NAMALWA (cell line): ENCODE results near the gene OR2F1.

Experiments
- DNase-seq: peaks from one replicate; pipeline ENCODE4 v3.0.0-alpha.2; 2015; ENCODE audit warnings: low spot score

Gene OR2F1

DNA sequence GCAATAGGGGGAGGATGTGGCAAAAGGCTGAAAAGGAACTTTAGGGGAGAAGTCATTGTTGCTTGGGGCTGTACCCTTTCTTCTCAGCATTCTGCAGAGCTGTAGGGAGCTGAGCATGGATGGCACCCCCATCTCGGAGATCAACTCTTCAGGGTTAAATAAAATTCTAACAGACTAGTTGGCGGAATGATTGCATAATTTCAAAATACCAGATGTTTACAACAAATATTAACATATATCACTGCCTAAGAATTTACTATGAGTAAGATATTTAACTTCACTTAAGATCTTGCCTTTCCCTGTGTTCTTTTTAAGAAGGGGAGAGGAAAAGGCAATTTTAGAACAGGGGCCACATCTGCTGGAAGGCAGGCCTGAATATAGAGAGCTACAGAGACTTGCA is 509 bp upstream of the OR2F1 start:
- DNase-seq: no peak

- no peak for DNase-seq
Observed at GRCh38 chr7:143958781-143959180, 4.1 kb downstream of the OR2F1 start.

DNA sequence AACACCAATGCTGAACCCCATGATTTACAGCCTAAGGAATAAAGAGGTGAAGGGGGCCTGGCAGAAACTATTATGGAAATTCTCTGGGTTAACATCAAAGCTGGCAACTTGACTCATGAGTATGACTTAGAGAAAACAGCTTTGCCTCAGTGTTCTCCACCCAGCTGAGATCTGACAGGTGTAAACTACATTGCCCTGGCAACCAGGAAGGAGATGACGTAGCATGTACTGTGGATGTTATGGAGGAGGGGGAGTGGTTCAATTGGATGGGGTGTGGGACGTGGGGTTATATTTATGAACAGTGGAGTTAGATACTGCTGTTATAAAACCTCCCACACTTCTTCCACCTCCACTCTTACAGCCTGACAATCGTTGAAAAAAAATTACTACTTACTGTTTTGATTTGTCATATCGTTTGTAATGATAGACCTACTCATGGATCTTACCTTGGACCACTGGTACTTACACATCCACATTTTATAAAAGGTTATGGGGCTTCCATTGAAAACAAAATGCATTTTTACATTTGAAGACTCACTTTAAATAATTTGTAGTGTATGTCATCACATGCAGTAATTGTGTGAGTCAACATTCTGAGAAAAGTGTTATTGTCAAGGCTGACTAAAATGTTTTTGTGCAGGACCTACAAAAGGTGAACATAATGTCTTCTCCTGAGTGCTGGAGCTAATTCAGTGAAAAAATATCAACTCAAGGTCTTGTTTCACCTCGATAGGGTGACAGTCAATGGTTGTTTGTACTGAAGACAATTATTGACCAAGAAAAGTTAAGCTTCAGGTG is 6.4 kb downstream of the OR2F1 start:
- no peak for DNase-seq

GRCh38 chr7:143965280-143965679 is 10.6 kb downstream of the OR2F1 start:
- DNase-seq: no peak

GRCh38 chr7:143967398-143967797 is 12.8 kb downstream of the OR2F1 start:
- DNase-seq: no peak

GRCh38 chr7:143973870-143974416 is 19.3 kb downstream of the OR2F1 start:
- DNase-seq: no peak

DNA sequence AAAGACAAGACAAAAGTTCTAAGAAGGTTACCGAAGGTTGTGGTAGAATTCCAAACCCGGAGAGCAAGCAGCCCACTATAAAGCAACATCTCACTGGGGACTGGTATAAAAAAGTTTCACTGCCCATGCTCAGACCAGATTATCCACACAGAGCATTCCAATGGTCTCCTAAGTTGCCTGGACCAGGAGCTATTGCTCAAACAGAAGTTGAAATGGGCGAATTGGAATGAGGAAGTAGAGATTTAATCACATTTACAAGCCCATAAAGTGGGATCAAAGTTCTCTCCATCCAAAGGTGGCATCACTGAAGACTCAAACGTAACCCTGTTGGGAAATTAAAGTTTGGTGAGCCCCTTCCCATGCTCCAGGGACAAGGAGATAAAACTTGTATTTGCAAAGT is 19.8 kb downstream of the OR2F1 start:
- no peak for DNase-seq

DNA sequence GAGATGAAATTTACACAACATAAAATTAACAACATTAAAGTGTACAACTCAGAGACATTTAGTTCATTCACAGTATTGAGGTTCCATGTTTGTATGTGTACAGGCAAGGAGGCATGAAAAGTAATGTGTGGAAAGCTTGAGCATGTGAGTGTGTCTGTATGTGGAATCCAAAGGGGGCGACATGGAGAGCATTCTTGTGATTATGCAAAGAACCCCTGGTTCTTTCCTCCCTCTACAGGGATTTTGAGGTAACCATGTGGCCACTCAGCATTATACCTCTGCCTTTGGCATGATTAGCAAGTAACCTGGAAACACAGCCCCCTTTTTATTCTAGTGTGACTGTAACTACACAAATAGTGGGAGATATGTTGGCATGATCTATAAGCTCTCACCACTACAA is 21.0 kb downstream of the OR2F1 start:
- DNase-seq: peak; percentile 26

- DNase-seq: no peak
Observed at GRCh38 chr7:143978585-143978984, 23.9 kb downstream of the OR2F1 start.

- no peak for DNase-seq
Observed at GRCh38 chr7:143979359-143979758, 24.7 kb downstream of the OR2F1 start.

DNA sequence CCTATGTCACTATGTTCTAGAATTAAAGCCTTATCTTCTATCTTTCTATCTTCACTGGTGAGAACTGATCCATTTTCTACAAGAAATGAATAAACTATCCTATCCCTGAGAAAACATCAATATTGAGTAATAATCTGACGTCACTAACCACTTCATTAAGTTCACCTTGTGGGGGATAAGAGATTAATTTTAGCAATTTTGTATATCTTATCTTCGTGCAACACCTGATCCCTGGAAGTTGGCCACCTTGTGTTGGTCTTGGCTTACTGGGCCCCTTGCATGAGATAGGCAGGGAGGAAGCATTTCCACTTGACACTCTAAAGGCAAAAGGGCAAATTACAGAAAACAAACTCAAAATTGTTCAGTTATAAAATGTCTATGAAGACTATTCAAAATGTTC is 25.4 kb downstream of the OR2F1 start:
- no peak for DNase-seq

DNA sequence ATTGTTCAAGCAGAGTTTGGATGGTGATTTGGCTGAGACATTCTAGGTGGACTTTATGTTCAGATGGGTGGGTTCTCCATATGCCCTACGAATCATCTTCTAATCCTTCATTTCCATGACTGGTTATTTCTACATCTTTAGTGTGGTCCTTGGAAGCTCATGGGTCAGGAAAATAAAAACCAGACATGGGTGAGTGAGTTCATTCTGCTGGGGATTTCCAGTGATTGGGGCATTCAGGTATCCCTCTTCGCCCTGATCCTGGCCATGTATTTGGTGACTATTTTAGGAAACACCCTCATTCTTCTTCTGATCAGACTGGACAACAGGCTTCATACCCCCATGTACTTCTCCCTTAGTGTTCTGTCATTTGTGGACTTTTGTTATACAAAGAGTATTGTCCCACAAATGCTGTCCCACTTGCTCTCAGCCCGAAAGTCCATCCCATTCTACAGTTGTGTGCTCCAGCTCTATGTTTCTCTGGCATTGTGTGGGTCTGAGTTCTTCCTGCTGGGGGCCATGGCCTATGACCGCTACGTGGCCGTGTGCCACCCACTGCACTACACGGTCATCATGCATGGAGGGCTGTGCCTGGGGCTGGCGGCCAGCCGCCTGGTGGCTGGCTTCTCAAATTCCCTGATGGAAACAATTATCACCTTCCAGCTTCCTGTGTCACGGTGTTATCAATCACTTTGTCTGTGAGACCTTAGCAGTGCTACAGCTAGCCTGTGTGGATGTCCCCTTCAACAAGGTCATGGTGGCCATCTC is 26.3 kb downstream of the OR2F1 start:
- DNase-seq: no peak

GRCh38 chr7:143983960-143984359 is 29.3 kb downstream of the OR2F1 start:
- DNase-seq: no peak

GRCh38 chr7:143987513-143987912 is 32.9 kb downstream of the OR2F1 start:
- no peak for DNase-seq

DNA sequence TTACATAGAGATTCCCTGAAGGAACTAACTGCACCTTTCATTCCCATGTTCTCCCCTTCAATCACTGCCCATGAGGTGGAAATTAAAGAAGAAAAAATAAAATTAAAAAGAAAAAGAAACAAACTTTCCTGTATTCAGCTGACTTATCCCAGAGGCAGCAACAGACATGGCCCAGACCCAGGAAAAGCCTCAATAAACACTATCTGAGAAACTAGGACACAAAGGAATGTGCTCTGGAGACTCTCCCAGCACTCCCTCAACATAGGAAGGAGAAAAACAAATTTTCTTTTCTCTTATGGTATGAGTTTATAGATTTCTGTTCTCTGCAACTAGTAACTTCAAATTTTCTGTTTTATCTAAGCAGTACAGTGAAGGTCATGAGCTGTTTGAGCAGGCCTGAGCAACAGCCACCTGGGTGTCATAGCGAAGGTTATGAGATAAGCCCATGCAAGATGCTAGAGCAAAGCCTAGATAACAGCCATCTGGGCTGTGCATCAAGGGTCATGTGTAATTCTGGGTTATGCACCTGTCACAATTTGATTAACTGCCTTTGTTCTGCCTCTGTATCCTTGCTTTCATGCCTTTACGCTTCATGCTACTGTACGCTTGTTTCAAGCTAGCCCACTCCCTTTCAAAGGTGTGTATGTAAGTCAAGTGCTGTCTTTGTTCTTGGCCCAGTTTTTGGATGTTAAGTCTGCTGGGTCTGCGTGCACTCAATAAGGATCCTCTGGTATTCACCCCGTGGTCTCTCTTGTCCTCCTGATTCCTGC is 34.5 kb downstream of the OR2F1 start:
- DNase-seq: no peak

DNA sequence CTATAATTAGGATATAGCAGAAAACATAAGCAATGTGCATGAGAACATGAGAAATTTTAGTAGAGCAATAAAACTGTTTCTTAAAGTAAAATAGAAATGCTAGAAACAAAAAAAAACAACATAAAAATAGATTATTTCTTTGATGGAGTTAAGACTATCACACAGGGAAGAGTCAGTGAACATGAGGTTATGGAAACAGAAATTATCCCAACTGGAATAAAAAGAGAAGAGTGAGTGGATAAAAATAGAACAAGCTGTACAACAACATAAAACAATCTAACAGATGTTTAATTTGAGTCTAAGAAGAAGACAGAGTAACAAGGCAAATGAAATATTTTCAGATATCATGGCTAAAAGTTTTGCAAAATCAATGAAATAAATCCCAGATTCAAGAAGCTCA is 38.0 kb downstream of the OR2F1 start:
- no peak for DNase-seq

- no peak for DNase-seq
Observed at GRCh38 chr7:143993924-143994323, 39.3 kb downstream of the OR2F1 start.

- DNase-seq: no peak
Observed at GRCh38 chr7:144000020-144000419, 45.4 kb downstream of the OR2F1 start, which contains the start of gene OR6B1. OR6B1 (plus strand) TSS chr7:144000320; CDS start chr7:144003997, 3,677 bp downstream.

- no peak for DNase-seq
Observed at GRCh38 chr7:144001543-144001942, 46.9 kb downstream of the OR2F1 start.

- DNase-seq: no peak
Observed at GRCh38 chr7:144004703-144005102, 50.1 kb downstream of the OR2F1 start.

GRCh38 chr7:144006029-144006691 is 51.5 kb downstream of the OR2F1 start:
- DNase-seq: no peak

- DNase-seq: no peak
Observed at GRCh38 chr7:144006692-144007042, 52.0 kb downstream of the OR2F1 start.
